ENCODE results near the gene NID2. TPM values are rescaled to one million over a fixed set of nuclear protein-coding genes. Genes with fewer than 3 reads are reported as not detected.

Gene NID2
- total and polyA plus RNA-seq, 10 of the 15 experiments (the other 5 are each of a cell fraction or from before 2014, with no cell fraction given), result 0.04 to 0.49 (median 0.23) TPM; not detected in 3

GRCh38 chr14:52021957-52022600 lies 46.8 kb downstream of the NID2 start (continued):
- TF ChIP-seq REST (IDR thresholded peaks at IDR 0.05; ENCODE audit: low read depth, low read length) (no peak), GABPA (IDR thresholded peaks at IDR 0.05; ENCODE audit: low read depth) (0 out of 2 replicates have a peak, but pooled peaks have one; percentile 9), TAF1 (IDR thresholded peaks at IDR 0.05; ENCODE audit: borderline replicate concordance, low read depth, low read length) (no peak), E2F8 (IDR thresholded peaks at IDR 0.05; ENCODE audit: low read depth, partially characterized antibody) (no peak), SPI1 (IDR thresholded peaks at IDR 0.05; ENCODE audit: borderline replicate concordance, insufficient read depth, low read depth, low read length) (no peak), CREB1 (IDR thresholded peaks at IDR 0.05; ENCODE audit: low read depth) (0 out of 2 replicates have a peak, but pooled peaks have one; percentile 13), ZNF687 (IDR thresholded peaks at IDR 0.05) (no peak), CEBPZ (IDR thresholded peaks at IDR 0.05; ENCODE audit: low read depth, low read length) (no peak), BACH1 (IDR thresholded peaks at IDR 0.05; ENCODE audit: borderline replicate concordance) (no peak), KAT2A (conservative IDR thresholded peaks at IDR 0.05; ENCODE audit: control insufficient read depth, low read depth, low read length) (no peak), EZH2 (IDR thresholded peaks at IDR 0.05; ENCODE audit: borderline replicate concordance, control insufficient read depth, low read depth, low read length) (no peak), HSF1 (IDR thresholded peaks at IDR 0.05; ENCODE audit: low read depth, low read length) (no peak)

Measured in GM12878 (cell line).